Measurements from ENCODE around the gene MB21D2. TPM values are rescaled to one million over a fixed set of nuclear protein-coding genes. Genes with fewer than 3 reads are reported as not detected.

Gene MB21D2
- total and polyA plus RNA-seq, 2 of the 8 experiments (the other 6 are each of a cell fraction or from before 2014, with no cell fraction given) = 10.0 to 21.0 TPM

DNA sequence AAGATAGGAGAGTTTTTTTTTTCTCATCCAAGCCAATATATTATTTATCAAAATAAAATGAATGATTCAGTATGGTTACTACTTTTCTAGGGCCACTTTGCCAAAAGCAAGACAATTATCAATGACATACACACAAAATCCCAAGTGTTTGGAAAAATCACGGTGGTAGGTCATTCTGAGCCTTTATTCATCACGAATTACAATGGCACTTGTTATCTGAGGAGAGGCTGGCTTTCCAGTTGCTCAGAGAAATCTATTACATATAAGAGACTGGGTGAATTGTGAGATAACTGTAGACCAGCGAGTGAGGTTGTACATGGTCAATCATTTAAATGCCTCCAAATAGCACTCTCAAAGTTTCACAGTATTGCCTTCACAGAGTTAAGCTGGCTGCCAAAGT is 169.9 kb downstream of the MB21D2 start:
- Histone ChIP-seq H2BK15ac (ENCODE audit: low read length) (no peak overlapping the region), H3K4me1 (replicated peaks in 1 of 4; ENCODE audit: control insufficient read depth in 3 of 4, insufficient read depth in 4 of 4, low read length in 3 of 4) (peaks cover 2 to 23% (median 20%) of the 10 kb centered on the region in 4 experiments), H3K79me1 (ENCODE audit: low read depth, low read length) (no peaks in the 10 kb centered on the region), H4K20me1 (replicated peaks in 1 of 2; ENCODE audit: control insufficient read depth in 1 of 2, insufficient read depth in 2 of 2, low read length in 2 of 2) (no peaks in the 10 kb centered on the region), H3K14ac (ENCODE audit: insufficient read length) (no peak overlapping the region), H3K56ac (replicated peaks; ENCODE audit: insufficient read length, low read depth, low read length) (no peak overlapping the region), H3K23ac (ENCODE audit: insufficient read length) (no peak overlapping the region), H3K23me2 (ENCODE audit: low read depth, low read length) (no peaks in the 10 kb centered on the region), H3K79me2 (ENCODE audit: control insufficient read depth in 1 of 2, insufficient read depth in 2 of 2, low read length in 2 of 2) (no peaks in the 10 kb centered on the region), H4K91ac (replicated peaks; ENCODE audit: insufficient read length, low read length) (no peak overlapping the region), H2BK12ac (ENCODE audit: low read depth, low read length) (no peak overlapping the region), H2BK5ac (ENCODE audit: low read depth, low read length) (peak overlapping the region; percentile 40; the same call in 1 of the 2 replicates), H3K27me3 (replicated peaks in 1 of 4; ENCODE audit: control insufficient read depth in 3 of 4, extremely low read depth in 1 of 4, insufficient read depth in 3 of 4, low read length in 3 of 4) (no peaks in the 10 kb centered on the region), H3K4me3 (ENCODE audit: extremely low read depth in 1 of 4, insufficient read depth in 2 of 4, low read depth in 3 of 4, low read length in 4 of 4) (peak overlapping the region in 1 of 4 experiments; percentile 8; a peak in 1 of 8 replicates), H3K27ac (ENCODE audit: low read depth, low read length) (no peak overlapping the region), H3K18ac (ENCODE audit: extremely low read depth, low read length) (no peak overlapping the region; the same call in 1 of the 2 replicates), H4K8ac (ENCODE audit: extremely low read depth, insufficient read depth, low read length) (no peak overlapping the region), H3K4me2 (ENCODE audit: insufficient read depth in 1 of 2, low read depth in 2 of 2, low read length in 2 of 2) (peak overlapping the region in 1 of 2 experiments; percentile 25; a peak in 2 of 4 replicates), H4K5ac (ENCODE audit: insufficient read length, low read depth, low read length) (no peak overlapping the region), H3K4ac (replicated peaks; ENCODE audit: insufficient read length, low read depth, low read length) (no peak overlapping the region), H3K9ac (replicated peaks in 1 of 4; ENCODE audit: extremely low read depth in 1 of 4, low read depth in 3 of 4, low read length in 3 of 4) (no peak overlapping the region), H3K36me3 (ENCODE audit: control insufficient read depth in 2 of 4, insufficient read depth in 4 of 4, low read length in 3 of 4) (no peaks in the 10 kb centered on the region; a peak in 1 of 8 replicates), H2AFZ (ENCODE audit: low read length) (no peak overlapping the region), H2BK120ac (replicated peaks; ENCODE audit: low read depth, low read length) (no peak overlapping the region), H2BK20ac (ENCODE audit: low read length) (no peak overlapping the region), H2AK5ac (ENCODE audit: low read depth, low read length) (no peak overlapping the region), H3K9me3 (ENCODE audit: insufficient read depth in 2 of 2, low read depth in 1 of 2, low read length in 1 of 2) (no peaks in the 10 kb centered on the region)
- FAIRE-seq (no peak), DNase-seq (ENCODE audit: low read depth in 1 of 2, low spot score in 2 of 2) (no peak)
- CTCF ChIA-PET (ENCODE audit: partially characterized antibody) = interaction anchor here (1.4 to 1.8 kb wide), 3 partner anchors 13 to 180 kb away, joined by 5 to 6 read pairs (median 6); no protein-coding TSS in a partner anchor
- 48% methylated on average over 3 of the region's 3 CpGs; no CpG with 5 or more reads in 1 of the 2 experiments for WGBS, 2 experiments (ENCODE audit: extremely low coverage in 1 of 2, insufficient coverage in 1 of 2, insufficient read length in 1 of 2, insufficient replicate concordance in 2 of 2, low coverage in 1 of 2, low lambda C conversion rate in 2 of 2, missing lambda C conversion rate in 1 of 2)
- POLR2A ChIA-PET (ENCODE audit: partially characterized antibody) = interaction anchor here (1.3 to 1.5 kb wide), 2 partner anchors 21 to 32 kb away, joined by 3 to 5 read pairs; partner anchors contain the start of gene FGF12
- TF ChIP-seq RBBP5 (IDR thresholded peaks at IDR 0.05; ENCODE audit: borderline replicate concordance, low read depth, low read length) = no peak
- TF ChIP-seq, protein P1, sequence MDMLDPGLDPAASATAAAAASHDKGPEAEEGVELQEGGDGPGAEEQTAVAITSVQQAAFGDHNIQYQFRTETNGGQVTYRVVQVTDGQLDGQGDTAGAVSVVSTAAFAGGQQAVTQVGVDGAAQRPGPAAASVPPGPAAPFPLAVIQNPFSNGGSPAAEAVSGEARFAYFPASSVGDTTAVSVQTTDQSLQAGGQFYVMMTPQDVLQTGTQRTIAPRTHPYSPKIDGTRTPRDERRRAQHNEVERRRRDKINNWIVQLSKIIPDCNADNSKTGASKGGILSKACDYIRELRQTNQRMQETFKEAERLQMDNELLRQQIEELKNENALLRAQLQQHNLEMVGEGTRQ (IDR thresholded peaks at IDR 0.05; ENCODE audit: low read length) = no peak
- TF ChIP-seq, protein P2, sequence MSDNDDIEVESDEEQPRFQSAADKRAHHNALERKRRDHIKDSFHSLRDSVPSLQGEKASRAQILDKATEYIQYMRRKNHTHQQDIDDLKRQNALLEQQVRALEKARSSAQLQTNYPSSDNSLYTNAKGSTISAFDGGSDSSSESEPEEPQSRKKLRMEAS (IDR thresholded peaks at IDR 0.05) = no peak
- TF ChIP-seq POU5F1 (IDR thresholded peaks at IDR 0.05; ENCODE audit: low read depth, low read length) = no peak
- no peak for TF ChIP-seq RAD21 (IDR thresholded peaks at IDR 0.05 in 1 of 2, conservative IDR thresholded peaks at IDR 0.05 in 1 of 2; ENCODE audit: low read depth in 2 of 2, low read length in 2 of 2)
- TF ChIP-seq, protein P3, sequence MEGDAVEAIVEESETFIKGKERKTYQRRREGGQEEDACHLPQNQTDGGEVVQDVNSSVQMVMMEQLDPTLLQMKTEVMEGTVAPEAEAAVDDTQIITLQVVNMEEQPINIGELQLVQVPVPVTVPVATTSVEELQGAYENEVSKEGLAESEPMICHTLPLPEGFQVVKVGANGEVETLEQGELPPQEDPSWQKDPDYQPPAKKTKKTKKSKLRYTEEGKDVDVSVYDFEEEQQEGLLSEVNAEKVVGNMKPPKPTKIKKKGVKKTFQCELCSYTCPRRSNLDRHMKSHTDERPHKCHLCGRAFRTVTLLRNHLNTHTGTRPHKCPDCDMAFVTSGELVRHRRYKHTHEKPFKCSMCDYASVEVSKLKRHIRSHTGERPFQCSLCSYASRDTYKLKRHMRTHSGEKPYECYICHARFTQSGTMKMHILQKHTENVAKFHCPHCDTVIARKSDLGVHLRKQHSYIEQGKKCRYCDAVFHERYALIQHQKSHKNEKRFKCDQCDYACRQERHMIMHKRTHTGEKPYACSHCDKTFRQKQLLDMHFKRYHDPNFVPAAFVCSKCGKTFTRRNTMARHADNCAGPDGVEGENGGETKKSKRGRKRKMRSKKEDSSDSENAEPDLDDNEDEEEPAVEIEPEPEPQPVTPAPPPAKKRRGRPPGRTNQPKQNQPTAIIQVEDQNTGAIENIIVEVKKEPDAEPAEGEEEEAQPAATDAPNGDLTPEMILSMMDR (IDR thresholded peaks at IDR 0.05; ENCODE audit: control extremely low read depth in 1 of 3, insufficient read depth in 1 of 3, low read depth in 1 of 3, low read length in 3 of 3) = no peak
- TF ChIP-seq TCF12 (IDR thresholded peaks at IDR 0.05; ENCODE audit: low read depth, low read length) = no peak

Data from H1 (cell line).